ENCODE results near the gene MERTK. TPM values are rescaled to one million over a fixed set of nuclear protein-coding genes. Genes with fewer than 3 reads are reported as not detected.

MERTK gene
- total and polyA plus RNA-seq, 2 of the 8 experiments (the other 6 are each of a cell fraction or from before 2014, with no cell fraction given), result 6.5 to 7.0 TPM

DNA sequence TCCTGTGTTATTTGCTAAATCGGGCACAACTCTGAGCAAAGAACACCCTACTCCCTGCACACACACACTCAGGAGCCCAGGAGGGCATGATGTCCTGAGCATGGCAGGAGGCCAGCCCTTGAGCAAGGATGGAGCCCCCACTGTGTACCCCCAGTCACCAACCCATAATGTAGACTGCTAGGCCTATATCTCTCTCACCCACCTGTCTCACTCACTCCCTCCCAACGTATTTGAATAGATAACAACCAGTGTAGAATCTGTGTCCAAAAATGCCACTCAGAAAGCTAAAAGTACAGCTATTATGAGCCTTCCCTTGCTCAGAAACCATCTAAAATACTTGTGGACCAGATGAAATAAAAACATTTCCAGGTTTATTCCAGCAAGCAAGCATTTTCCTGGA, 29.3 kb downstream of the MERTK start:
- Histone ChIP-seq H2AK5ac (ENCODE audit: low read depth, low read length) (no peak overlapping the region), H3K4ac (replicated peaks; ENCODE audit: insufficient read length, low read depth, low read length) (no peak overlapping the region), H3K79me2 (ENCODE audit: control insufficient read depth in 1 of 2, insufficient read depth in 2 of 2, low read length in 2 of 2) (no peaks in the 10 kb centered on the region), H4K8ac (ENCODE audit: extremely low read depth, insufficient read depth, low read length) (no peak overlapping the region), H3K4me3 (ENCODE audit: extremely low read depth in 1 of 4, insufficient read depth in 2 of 4, low read depth in 3 of 4, low read length in 4 of 4) (no peak overlapping the region), H2AFZ (ENCODE audit: low read length) (no peak overlapping the region), H3K56ac (replicated peaks; ENCODE audit: insufficient read length, low read depth, low read length) (no peak overlapping the region), H4K91ac (replicated peaks; ENCODE audit: insufficient read length, low read length) (no peak overlapping the region), H3K14ac (ENCODE audit: insufficient read length) (no peak overlapping the region), H2BK20ac (ENCODE audit: low read length) (no peak overlapping the region; the same call in 1 of the 2 replicates), H3K9ac (replicated peaks in 1 of 4; ENCODE audit: extremely low read depth in 1 of 4, low read depth in 3 of 4, low read length in 3 of 4) (no peak overlapping the region), H3K23ac (ENCODE audit: insufficient read length) (no peak overlapping the region), H3K79me1 (ENCODE audit: low read depth, low read length) (no peaks in the 10 kb centered on the region), H2BK15ac (ENCODE audit: low read length) (no peak overlapping the region), H4K5ac (ENCODE audit: insufficient read length, low read depth, low read length) (no peak overlapping the region), H3K36me3 (ENCODE audit: control insufficient read depth in 2 of 4, insufficient read depth in 4 of 4, low read length in 3 of 4) (peaks cover 0 to 3% (median 0%) of the 10 kb centered on the region in 4 experiments; a peak in 1 of 8 replicates), H3K23me2 (ENCODE audit: low read depth, low read length) (no peaks in the 10 kb centered on the region), H3K27me3 (replicated peaks in 1 of 4; ENCODE audit: control insufficient read depth in 3 of 4, extremely low read depth in 1 of 4, insufficient read depth in 3 of 4, low read length in 3 of 4) (no peaks in the 10 kb centered on the region), H2BK12ac (ENCODE audit: low read depth, low read length) (no peak overlapping the region), H3K4me1 (replicated peaks in 1 of 4; ENCODE audit: control insufficient read depth in 3 of 4, insufficient read depth in 4 of 4, low read length in 3 of 4) (peaks cover 0 to 3% (median 1%) of the 10 kb centered on the region in 4 experiments; a peak in 1 of 7 replicates), H2BK120ac (replicated peaks; ENCODE audit: low read depth, low read length) (no peak overlapping the region), H4K20me1 (replicated peaks in 1 of 2; ENCODE audit: control insufficient read depth in 1 of 2, insufficient read depth in 2 of 2, low read length in 2 of 2) (no peaks in the 10 kb centered on the region), H3K9me3 (ENCODE audit: insufficient read depth in 2 of 2, low read depth in 1 of 2, low read length in 1 of 2) (no peaks in the 10 kb centered on the region), H3K4me2 (ENCODE audit: insufficient read depth in 1 of 2, low read depth in 2 of 2, low read length in 2 of 2) (no peak overlapping the region), H3K27ac (ENCODE audit: low read depth, low read length) (no peak overlapping the region), H3K18ac (ENCODE audit: extremely low read depth, low read length) (no peak overlapping the region), H2BK5ac (ENCODE audit: low read depth, low read length) (no peak overlapping the region)
- ChIA-PET POLR2A (ENCODE audit: partially characterized antibody) (interaction anchor here (0.6 kb wide), 2 partner anchors 10 to 12 kb away, joined by 3 read pairs; no protein-coding TSS in a partner anchor), CTCF (ENCODE audit: partially characterized antibody) (interaction anchor here (0.6 to 3.4 kb wide), 5 partner anchors 9 to 31 kb away, joined by 3 to 16 read pairs (median 4); no protein-coding TSS in a partner anchor)
- WGBS, 2 experiments (ENCODE audit: extremely low coverage in 1 of 2, insufficient coverage in 1 of 2, insufficient read length in 1 of 2, insufficient replicate concordance in 2 of 2, low coverage in 1 of 2, low lambda C conversion rate in 2 of 2, missing lambda C conversion rate in 1 of 2), result 88% methylated on average over 2 of the region's 2 CpGs; no CpG with 5 or more reads in 1 of the 2 experiments
- DNase-seq (ENCODE audit: low read depth in 1 of 2, low spot score in 2 of 2) (no peak), FAIRE-seq (no peak)
- TF ChIP-seq, protein P1, sequence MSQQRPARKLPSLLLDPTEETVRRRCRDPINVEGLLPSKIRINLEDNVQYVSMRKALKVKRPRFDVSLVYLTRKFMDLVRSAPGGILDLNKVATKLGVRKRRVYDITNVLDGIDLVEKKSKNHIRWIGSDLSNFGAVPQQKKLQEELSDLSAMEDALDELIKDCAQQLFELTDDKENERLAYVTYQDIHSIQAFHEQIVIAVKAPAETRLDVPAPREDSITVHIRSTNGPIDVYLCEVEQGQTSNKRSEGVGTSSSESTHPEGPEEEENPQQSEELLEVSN (IDR thresholded peaks at IDR 0.05), result no peak
- TF ChIP-seq POU5F1 (IDR thresholded peaks at IDR 0.05; ENCODE audit: low read depth, low read length) (no peak), NANOG (IDR thresholded peaks at IDR 0.05; ENCODE audit: insufficient read depth, low read depth, low read length, poor library complexity, severe bottlenecking) (no peak), ASH2L (IDR thresholded peaks at IDR 0.05; ENCODE audit: low read length) (no peak), FOSL1 (IDR thresholded peaks at IDR 0.05; ENCODE audit: insufficient read depth, low read depth, low read length) (no peak), POLR2A (IDR thresholded peaks at IDR 0.05; ENCODE audit: control extremely low read depth in 1 of 2, low read depth in 2 of 2, low read length in 2 of 2) (no peak), RXRA (IDR thresholded peaks at IDR 0.05; ENCODE audit: insufficient read depth, low read depth, low read length) (no peak), TBP (IDR thresholded peaks at IDR 0.05; ENCODE audit: low read depth, low read length) (no peak), SAP30 (IDR thresholded peaks at IDR 0.05; ENCODE audit: insufficient read depth, insufficient replicate concordance, low read length) (no peak), KDM1A (IDR thresholded peaks at IDR 0.05; ENCODE audit: borderline replicate concordance, low read length) (no peak), JUND (IDR thresholded peaks at IDR 0.05; ENCODE audit: low read length) (no peak), BACH1 (IDR thresholded peaks at IDR 0.05; ENCODE audit: low read length) (no peak), MAX (IDR thresholded peaks at IDR 0.05) (no peak), SP1 (IDR thresholded peaks at IDR 0.05; ENCODE audit: low read depth, low read length) (no peak)

Measured in H1 (cell line).